GM12878 (cell line): ENCODE results near the gene SUPT6H.

ENCODE experiments used
- CTCF ChIP-seq, 3 experiments: IDR thresholded peaks in 2 of 3; conservative IDR thresholded peaks in 1 of 3; 2 replicates each; pipeline ENCODE4 v1.5.1; 2011; ENCODE audit warnings: low read depth in 3 of 3, low read length in 3 of 3, mild to moderate bottlenecking in 3 of 3, control low read depth in 2 of 3, moderate library complexity in 2 of 3, inconsistent platforms in 1 of 3, mixed read lengths in 1 of 3; ENCODE audit not compliant: control insufficient read depth in 2 of 3, insufficient read depth in 1 of 3; ENCODE audit errors: extremely low read depth in 1 of 3
- ELK1 ChIP-seq: IDR thresholded peaks from 2 replicates; pipeline ENCODE4 v1.6.1; 2012; ENCODE audit warnings: low read depth, low read length, improper control_type of control experiment
- PBX3 ChIP-seq: IDR thresholded peaks from 2 replicates; pipeline ENCODE4 v1.6.1; 2011; ENCODE audit warnings: mild to moderate bottlenecking, low read depth, low read length, moderate library complexity; ENCODE audit not compliant: insufficient replicate concordance
- SRF ChIP-seq, 2 experiments: IDR thresholded peaks; 2 replicates each; pipeline ENCODE4 v1.6.1; 2011; ENCODE audit warnings: low read depth in 2 of 2, low read length in 2 of 2, mild to moderate bottlenecking in 1 of 2, moderate library complexity in 1 of 2

GRCh38 chr17:28747801-28748750 is 86.1 kb downstream of the SUPT6H start:
- TF ChIP-seq SRF (IDR thresholded peaks at IDR 0.05; ENCODE audit: low read depth in 2 of 2, low read length in 2 of 2) (no peak), CTCF (IDR thresholded peaks at IDR 0.05 in 2 of 3, conservative IDR thresholded peaks at IDR 0.05 in 1 of 3; ENCODE audit: control insufficient read depth in 2 of 3, extremely low read depth in 1 of 3, insufficient read depth in 1 of 3, low read depth in 3 of 3, low read length in 3 of 3) (no peak), PBX3 (no peak), ELK1 (no peak)
